OCI-LY3 (cell line): ENCODE data around the gene NUP210L.

Experiments
- CTCF ChIP-seq: fragments of 200-600, 300-600 bp; sonication (generic); IDR thresholded peaks from 2 replicates; pipeline ENCODE4 v1.5.1; 2014; ENCODE audit warnings: antibody characterized with exemption, low read length, low read depth
- EZH2phosphoT487 ChIP-seq: fragments of 200-600 bp; shearing (Covaris generic); IDR thresholded peaks from 2 replicates; pipeline ENCODE4 v1.6.1; 2018; ENCODE audit warnings: antibody characterized with exemption, mixed run types, low read depth

GRCh38 chr1:154183046-154183915 is 28.4 kb upstream of the NUP210L start:
- no peak for TF ChIP-seq CTCF
- TF ChIP-seq EZH2phosphoT487, result no peak
